ENCODE measurements around the gene TOP2A.
"Not testable (repeated sequence)": the region's sequence is repeated elsewhere in the genome, so short reads cannot be mapped to it uniquely, and the experiment has no call there.

The TOP2A gene

DNA sequence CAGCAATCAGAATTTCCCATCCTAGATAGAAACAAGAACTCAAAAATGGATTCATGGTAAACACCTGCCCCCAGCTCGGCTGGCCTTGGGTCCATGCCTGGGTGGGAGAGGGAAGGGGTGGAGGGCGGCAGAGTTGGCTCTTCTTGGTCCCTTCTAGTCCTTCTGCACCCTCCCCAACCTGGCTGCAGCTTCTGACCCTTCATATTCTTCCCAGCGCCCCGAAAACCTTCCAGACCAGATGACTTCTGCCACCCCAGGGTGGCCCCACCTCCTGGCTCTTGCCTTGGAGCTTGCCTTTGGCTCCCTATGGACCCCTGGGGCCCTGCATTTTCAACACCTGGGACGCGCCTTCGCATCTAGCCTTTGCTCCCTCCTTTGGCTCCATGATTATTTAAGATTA, 47.8 kb downstream of the TOP2A start:
- Histone ChIP-seq H3K4me3 (ENCODE audit: low read depth, low read length) (no peak overlapping the region), H3K36me3 (no peaks in the 10 kb centered on the region), H3K4me1 (no peaks in the 10 kb centered on the region), H3K9me3 (no peaks in the 10 kb centered on the region), H3K27me3 (no peaks in the 10 kb centered on the region)
- TF ChIP-seq, protein P1, sequence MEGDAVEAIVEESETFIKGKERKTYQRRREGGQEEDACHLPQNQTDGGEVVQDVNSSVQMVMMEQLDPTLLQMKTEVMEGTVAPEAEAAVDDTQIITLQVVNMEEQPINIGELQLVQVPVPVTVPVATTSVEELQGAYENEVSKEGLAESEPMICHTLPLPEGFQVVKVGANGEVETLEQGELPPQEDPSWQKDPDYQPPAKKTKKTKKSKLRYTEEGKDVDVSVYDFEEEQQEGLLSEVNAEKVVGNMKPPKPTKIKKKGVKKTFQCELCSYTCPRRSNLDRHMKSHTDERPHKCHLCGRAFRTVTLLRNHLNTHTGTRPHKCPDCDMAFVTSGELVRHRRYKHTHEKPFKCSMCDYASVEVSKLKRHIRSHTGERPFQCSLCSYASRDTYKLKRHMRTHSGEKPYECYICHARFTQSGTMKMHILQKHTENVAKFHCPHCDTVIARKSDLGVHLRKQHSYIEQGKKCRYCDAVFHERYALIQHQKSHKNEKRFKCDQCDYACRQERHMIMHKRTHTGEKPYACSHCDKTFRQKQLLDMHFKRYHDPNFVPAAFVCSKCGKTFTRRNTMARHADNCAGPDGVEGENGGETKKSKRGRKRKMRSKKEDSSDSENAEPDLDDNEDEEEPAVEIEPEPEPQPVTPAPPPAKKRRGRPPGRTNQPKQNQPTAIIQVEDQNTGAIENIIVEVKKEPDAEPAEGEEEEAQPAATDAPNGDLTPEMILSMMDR (IDR thresholded peaks at IDR 0.05; ENCODE audit: low read depth, low read length) = no peak
- no peak for DNase-seq

- not testable (repeated sequence) for H3K36me3 ChIP-seq; H3K4me3 ChIP-seq (ENCODE audit: low read depth, low read length); H3K27me3 ChIP-seq; DNase-seq; H3K9me3 ChIP-seq; H3K4me1 ChIP-seq
Observed at GRCh38 chr17:40367728-40368127, 50.0 kb downstream of the TOP2A start.

DNA sequence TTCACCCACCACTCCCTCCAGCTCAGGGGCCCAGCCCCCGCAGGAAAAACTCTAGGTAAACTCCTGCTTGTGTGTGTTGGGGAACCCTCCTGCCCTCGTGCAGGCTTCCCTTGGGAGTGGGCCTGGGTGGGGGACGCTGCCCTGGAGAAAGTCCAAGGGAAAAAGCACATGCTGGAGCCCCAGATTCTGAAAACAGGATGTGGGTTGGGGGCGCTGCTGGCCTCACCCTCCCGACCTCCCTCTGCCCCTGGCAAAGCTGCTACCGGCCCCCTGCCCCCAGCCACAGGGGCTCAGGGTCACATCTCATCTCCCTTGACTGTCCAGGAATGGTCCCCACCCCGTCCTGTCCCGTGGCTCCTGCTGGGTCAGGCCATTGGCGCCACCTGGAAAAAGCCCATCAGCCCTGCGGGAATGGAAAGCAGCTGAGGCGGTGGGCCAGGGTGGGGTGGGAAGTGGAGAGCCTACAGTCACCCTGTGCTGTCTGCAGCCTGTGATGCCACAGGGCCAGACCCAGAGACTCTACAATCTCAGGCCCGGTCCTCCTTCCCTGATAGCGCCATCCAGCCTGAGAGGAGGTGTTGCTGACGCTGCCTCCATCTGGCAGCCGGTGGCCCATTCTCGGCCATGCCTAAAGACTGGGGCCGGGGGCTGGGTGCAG, 50.7 kb downstream of the TOP2A start:
- no peak overlapping the region for H3K4me3 ChIP-seq (ENCODE audit: low read depth, low read length)
- TF ChIP-seq, protein P1 (IDR thresholded peaks at IDR 0.05; ENCODE audit: low read depth, low read length) = no peak
- no peaks in the 10 kb centered on the region for H3K4me1 ChIP-seq
- H3K27me3 ChIP-seq = no peaks in the 10 kb centered on the region
- H3K36me3 ChIP-seq = no peaks in the 10 kb centered on the region
- H3K9me3 ChIP-seq = no peaks in the 10 kb centered on the region
- DNase-seq = no peak

- no peaks in the 10 kb centered on the region for H3K9me3 ChIP-seq
- DNase-seq = no peak
- H3K4me3 ChIP-seq (ENCODE audit: low read depth, low read length) = no peak overlapping the region
- H3K36me3 ChIP-seq = no peaks in the 10 kb centered on the region
- TF ChIP-seq, protein P1 (IDR thresholded peaks at IDR 0.05; ENCODE audit: low read depth, low read length) = no peak
- no peaks in the 10 kb centered on the region for H3K4me1 ChIP-seq
- no peaks in the 10 kb centered on the region for H3K27me3 ChIP-seq
Observed at GRCh38 chr17:40366076-40366860, 51.4 kb downstream of the TOP2A start.

GRCh38 chr17:40364906-40365305, 52.8 kb downstream of the TOP2A start:
- no peaks in the 10 kb centered on the region for H3K27me3 ChIP-seq

GRCh38 chr17:40364121-40364861, 53.4 kb downstream of the TOP2A start, which contains the start of gene GJD3:
Gene GJD3, minus strand, starts transcription at chr17:40364737. Its CDS starts 922 bp downstream, at chr17:40363815.
- Histone ChIP-seq H3K9me3 (no peaks in the 10 kb centered on the region), H3K27me3 (no peaks in the 10 kb centered on the region), H3K4me3 (ENCODE audit: low read depth, low read length) (peak within 1 kb of the TSS; percentile 48), H3K36me3 (no peaks in the 10 kb centered on the region), H3K4me1 (no peaks in the 10 kb centered on the region)
- DNase-seq = no peak
- TF ChIP-seq, protein P1 (IDR thresholded peaks at IDR 0.05; ENCODE audit: low read depth, low read length) = no peak

More at GRCh38 chr17:40364906-40365305, 52.8 kb downstream of the TOP2A start:
- H3K4me3 ChIP-seq (ENCODE audit: low read depth, low read length) = no peak overlapping the region
- TF ChIP-seq, protein P1 (IDR thresholded peaks at IDR 0.05; ENCODE audit: low read depth, low read length) = no peak
- no peaks in the 10 kb centered on the region for H3K36me3 ChIP-seq
- no peak for DNase-seq
- H3K4me1 ChIP-seq = no peaks in the 10 kb centered on the region
- H3K9me3 ChIP-seq = no peaks in the 10 kb centered on the region
